ENCODE data around the gene OBSCN.

Gene OBSCN

DNA sequence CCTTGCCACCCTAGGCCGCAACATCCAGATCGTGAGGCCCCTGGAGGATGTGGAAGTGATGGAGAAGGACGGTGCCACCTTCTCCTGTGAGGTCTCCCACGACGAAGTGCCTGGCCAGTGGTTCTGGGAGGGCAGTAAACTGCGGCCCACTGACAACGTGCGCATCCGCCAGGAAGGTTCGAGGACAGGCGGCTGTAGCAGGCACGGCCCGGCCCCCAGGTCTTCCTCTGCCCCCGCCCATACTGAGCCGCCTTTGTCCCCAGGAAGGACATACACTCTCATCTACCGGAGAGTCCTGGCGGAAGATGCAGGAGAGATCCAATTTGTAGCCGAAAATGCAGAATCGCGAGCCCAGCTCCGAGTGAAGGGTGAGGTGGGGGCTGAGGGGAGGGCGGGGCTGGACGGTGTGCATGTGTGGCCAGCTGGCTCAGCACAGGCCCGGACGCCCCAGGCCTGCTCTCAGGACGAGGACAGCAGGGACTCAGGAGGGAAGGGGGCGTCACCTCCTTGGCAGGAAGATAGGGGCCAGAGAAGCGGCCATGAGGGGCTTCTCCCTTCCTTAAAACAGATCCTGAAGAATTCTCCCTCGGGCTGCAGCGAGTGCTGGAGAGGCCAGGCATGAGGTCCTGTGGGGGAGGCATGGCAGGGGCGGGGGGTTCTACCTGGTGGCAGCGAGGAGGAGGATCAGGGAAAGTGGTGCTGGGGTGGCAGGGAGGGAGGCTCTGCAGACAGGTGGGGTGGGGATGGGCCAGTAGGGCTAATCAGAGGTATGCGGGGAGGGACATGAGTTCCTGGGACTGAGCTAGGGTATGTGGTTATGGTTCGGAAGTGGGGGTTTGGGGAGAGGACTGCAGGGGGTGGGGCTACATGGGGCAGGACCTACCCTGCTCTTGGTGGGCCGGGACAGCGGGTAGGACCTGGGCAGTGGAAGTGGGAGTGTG lies 69.9 kb downstream of the OBSCN start:
- DNase-seq (ENCODE audit: low read depth): no peak

DNA sequence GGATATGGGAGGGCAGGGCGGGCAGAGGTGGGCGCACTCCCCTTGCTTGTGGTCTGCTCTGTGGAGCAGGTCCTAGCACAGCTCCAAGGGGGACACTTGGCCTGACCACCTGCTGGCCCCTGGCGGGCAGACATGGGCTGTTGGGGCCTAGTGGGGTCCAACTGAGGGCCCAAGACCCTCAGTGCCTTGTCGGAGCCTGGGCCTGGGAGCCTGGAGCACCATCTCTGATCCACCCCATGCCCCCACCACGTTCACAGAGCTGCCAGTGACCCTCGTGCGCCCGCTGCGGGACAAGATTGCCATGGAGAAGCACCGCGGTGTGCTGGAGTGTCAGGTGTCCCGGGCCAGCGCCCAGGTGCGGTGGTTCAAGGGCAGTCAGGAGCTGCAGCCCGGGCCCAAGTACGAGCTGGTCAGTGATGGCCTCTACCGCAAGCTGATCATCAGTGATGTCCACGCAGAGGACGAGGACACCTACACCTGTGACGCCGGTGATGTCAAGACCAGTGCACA lies 70.6 kb downstream of the OBSCN start:
- no peak for DNase-seq (ENCODE audit: low read depth)

DNA sequence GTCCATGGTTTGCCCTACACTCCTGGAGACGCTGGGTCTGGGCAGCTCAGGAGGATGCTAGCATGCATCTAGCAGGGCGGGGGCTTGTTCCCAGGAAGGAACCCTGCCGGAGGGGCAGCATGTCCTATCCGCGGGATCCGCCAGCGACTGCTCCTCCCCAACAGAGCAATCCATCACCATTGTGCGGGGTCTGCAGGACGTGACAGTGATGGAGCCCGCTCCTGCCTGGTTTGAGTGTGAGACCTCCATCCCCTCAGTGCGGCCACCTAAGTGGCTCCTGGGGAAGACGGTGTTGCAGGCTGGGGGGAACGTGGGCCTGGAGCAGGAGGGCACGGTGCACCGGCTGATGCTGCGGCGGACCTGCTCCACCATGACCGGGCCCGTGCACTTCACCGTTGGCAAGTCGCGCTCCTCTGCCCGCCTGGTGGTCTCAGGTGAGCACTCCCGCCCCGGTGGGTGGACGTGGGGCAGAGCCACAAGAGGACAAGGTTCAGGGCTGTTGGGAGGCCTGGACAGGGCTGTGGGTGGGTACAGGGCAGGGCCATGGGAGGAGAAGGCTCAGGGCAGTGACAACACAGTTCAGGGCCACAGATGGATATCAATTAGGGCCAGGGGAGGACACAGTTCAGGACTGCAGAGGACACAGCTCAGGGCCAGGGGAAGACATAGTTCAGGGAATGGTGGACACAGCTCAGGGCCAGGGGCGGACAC lies 71.3 kb downstream of the OBSCN start:
- no peak for DNase-seq (ENCODE audit: low read depth)

DNA sequence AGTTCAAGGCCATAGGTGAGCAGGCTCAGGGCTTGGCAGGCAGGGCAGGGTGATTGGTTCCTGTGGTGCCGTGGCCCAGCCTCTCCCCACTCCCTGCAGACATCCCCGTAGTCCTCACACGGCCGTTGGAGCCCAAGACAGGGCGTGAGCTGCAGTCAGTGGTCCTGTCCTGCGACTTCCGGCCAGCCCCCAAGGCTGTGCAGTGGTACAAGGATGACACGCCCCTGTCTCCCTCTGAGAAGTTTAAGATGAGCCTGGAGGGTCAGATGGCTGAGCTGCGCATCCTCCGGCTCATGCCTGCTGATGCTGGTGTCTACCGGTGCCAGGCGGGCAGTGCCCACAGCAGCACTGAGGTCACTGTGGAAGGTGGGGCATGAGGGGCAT lies 71.9 kb downstream of the OBSCN start:
- DNase-seq (ENCODE audit: low read depth): no peak

DNA sequence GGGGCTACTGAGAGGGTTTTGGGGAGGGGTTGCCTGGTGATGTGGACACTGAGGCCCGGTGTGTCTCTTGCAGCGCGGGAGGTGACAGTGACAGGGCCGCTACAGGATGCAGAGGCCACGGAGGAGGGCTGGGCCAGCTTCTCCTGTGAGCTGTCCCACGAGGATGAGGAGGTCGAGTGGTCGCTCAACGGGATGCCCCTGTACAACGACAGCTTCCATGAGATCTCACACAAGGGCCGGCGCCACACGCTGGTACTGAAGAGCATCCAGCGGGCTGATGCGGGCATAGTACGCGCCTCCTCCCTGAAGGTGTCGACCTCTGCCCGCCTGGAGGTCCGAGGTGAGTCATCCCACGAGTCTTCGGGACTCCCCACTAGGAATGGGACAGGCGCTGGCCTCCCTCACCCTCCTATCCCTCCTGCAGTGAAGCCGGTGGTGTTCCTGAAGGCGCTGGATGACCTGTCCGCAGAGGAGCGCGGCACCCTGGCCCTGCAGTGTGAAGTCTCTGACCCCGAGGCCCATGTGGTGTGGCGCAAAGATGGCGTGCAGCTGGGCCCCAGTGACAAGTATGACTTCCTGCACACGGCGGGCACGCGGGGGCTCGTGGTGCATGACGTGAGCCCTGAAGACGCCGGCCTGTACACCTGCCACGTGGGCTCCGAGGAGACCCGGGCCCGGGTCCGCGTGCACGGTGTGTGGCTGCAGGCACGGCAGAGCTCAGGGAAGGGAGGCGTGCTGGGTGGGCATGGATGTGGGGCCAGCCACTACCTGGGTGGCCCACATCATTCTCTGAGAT lies 72.5 kb downstream of the OBSCN start:
- DNase-seq (ENCODE audit: low read depth): no peak

DNA sequence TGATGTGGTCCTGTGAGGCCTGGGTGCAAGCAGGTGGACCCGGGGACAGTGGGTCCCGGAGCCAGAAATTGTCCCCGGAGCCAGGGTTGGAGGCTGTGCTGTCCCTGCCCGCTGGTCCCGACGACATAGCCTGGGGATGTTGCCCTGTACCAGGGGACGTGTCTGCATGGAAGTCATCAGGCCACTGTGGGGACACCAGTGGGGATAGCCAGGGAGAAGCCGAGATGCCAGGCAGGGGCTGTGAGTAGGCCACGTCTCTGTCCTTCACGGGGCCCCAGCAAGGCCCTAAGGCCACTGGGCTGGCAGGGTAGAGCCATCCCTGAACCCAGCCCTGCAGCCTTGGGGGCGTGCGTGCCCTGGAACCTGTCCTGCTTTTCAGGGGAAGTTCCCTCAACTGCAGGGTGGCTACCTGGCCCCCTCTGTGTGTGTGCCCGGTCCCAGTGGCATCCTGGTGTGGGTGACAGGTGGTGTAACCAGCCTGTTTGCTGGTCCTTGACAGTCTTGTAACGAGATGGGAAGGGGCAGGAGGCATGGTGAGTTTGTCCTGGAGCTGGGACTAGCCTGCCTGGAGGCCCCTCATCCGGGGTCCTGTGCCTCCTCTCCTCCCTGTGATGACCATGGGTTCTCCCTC lies 73.2 kb downstream of the OBSCN start:
- no peak for DNase-seq (ENCODE audit: low read depth)

DNA sequence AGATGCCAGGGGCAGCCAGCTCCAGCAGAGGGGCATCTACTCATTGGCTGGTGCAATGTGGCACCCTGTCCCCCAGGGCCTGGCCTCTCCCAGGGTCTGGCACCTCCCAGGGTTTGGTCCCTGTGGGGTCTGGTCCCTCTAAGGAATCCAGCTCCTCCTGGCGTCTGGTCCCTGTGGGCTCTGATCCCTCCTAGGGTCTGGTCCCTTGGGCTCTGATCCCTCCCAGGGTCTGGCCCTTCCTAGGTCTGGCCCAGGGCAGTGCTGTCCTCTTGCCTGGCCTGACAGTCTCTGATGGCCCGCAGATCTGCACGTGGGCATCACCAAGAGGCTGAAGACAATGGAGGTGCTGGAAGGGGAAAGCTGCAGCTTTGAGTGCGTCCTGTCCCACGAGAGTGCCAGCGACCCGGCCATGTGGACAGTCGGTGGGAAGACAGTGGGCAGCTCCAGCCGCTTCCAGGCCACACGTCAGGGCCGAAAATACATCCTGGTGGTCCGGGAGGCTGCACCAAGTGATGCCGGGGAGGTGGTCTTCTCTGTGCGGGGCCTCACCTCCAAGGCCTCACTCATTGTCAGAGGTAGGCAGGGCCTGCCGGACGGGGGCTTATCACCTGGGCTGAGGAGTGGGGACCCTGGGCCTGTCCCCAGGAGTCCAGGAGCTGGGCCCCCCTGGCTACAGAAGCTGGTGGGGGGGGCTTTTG lies 73.9 kb downstream of the OBSCN start:
- no peak for DNase-seq (ENCODE audit: low read depth)

DNA sequence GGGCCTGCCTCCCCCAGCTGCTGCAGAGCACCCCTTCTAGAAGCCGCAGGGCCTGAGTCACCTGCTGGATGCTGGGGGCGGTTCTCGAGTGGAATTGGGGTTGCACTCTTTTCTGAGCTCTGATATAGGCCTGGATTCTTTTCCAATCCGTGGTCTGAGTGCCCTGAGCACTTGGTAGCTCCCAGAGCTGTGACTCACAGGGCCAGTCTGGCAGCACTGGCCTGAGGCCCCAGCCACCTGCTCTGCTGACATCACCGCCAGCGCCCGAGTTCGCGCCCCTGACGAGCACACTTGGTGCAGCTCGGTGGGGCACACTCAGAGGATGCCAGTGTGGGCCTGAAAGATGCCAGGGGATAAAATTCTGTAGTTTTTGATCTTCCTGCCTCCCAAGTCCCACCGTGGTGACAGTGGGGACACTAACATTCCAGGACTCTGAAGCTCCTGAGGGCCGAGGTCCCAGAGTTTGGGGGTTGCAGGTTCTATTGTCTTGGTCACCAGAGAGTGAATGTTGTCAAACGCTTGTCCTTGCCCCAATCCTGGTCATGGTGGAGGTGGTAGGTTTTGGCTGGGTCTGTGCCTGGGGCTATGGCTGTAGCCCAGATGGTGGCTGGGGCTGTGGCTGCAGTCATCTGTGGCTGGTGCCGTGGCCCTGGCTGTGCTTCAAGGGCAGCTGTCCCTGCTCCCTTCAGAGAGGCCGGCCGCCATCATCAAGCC lies 74.6 kb downstream of the OBSCN start:
- no peak for DNase-seq (ENCODE audit: low read depth)

DNA sequence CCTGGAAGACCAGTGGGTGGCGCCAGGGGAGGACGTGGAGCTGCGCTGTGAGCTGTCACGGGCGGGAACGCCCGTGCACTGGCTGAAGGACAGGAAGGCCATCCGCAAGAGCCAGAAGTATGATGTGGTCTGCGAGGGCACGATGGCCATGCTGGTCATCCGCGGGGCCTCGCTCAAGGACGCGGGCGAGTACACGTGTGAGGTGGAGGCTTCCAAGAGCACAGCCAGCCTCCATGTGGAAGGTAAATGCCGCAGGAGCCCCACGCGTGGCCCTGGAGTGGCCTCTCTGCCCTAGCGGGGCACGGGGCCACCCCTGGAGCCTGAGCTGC lies 75.2 kb downstream of the OBSCN start:
- DNase-seq (ENCODE audit: low read depth): no peak

DNA sequence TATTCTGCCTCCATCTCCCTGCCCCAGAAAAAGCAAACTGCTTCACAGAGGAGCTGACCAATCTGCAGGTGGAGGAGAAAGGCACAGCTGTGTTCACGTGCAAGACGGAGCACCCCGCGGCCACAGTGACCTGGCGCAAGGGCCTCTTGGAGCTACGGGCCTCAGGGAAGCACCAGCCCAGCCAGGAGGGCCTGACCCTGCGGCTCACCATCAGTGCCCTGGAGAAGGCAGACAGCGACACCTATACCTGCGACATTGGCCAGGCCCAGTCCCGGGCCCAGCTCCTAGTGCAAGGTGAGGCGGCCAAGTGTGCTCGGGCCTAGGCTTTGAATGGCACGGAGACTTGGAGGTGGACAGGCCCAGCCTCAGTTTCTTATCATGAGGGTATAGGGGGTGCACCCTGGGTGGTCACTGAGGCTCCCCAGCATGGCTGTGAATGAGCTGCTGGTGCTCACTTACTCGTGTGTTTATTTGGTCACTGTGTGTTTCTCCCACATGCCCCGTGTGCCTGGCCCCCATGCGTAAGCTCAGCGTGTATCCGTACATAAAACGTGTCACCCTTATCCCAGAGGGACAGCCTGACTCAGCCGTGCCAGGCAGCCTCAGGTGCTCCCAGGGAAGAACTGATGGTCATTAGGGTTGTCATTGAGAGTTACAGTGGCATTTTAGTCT lies 75.8 kb downstream of the OBSCN start:
- no peak for DNase-seq (ENCODE audit: low read depth)

DNA sequence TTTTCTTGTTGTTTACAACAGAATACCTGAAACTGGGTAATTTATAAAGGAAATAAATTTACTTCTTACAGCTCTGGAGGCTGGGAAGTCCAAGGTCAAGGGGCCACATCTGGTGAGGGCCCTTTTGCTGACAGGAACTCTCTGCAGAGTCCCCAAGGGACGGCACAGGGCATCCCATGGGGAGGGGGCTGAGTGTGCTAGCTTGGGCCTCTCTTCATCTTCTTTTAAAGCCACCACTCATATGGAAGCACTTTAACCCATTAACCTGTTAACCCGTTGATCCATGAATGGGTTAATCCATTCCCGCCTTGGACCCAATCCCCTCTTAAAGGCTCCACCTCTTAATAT lies 76.3 kb downstream of the OBSCN start:
- DNase-seq (ENCODE audit: low read depth): no peak

DNA sequence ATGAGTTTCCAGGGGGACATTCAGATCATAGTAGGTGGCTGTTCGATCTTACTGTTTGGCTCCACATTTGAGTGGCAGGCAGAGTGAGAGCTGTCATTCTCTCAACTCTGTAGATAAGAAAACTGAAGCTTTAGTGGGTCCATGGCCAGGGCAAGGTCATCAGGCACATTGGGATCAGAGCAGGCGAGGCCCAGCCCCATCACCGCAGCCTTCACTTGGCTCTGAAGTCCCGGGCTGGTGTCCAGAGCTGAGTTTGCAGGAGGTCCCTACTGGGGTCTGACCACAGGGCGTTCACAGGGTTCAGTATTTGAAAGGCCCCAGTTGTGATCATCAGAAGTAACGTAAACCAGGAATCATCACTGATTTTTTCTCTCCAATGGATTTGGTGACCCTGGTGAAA lies 76.7 kb downstream of the OBSCN start:
- no peak for DNase-seq (ENCODE audit: low read depth)

DNA sequence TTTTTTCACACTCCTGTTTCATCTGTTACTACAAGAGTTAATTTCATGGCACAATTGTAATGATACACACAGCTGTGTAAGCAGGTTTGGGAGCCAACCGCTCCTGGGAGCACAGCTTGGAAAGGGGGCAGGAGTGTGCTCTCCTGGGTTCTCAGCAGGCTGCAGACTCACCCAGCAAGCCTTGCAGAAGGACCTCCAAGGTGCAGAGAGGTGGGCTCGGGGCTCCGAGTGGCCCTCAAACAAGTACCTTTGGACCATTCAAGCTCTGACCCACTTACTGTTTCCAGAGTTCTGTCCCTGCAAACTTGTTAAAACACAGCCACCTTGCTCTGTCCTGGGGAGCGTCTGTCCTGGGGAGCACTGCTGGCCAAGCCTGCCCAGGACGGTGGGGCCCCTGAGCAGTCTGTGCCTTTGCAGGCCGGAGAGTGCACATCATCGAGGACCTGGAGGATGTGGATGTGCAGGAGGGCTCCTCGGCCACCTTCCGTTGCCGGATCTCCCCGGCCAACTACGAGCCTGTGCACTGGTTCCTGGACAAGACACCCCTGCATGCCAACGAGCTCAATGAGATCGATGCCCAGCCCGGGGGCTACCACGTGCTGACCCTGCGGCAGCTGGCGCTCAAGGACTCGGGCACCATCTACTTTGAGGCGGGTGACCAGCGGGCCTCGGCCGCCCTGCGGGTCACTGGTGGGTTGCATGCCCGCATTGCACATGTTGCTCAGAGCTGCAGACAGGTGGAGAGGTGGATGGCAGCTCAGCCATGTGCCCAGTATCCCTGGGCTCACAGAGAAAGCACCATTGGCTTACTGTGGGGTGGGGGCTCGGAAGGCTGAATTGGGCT lies 78.0 kb downstream of the OBSCN start:
- DNase-seq (ENCODE audit: low read depth): no peak

DNA sequence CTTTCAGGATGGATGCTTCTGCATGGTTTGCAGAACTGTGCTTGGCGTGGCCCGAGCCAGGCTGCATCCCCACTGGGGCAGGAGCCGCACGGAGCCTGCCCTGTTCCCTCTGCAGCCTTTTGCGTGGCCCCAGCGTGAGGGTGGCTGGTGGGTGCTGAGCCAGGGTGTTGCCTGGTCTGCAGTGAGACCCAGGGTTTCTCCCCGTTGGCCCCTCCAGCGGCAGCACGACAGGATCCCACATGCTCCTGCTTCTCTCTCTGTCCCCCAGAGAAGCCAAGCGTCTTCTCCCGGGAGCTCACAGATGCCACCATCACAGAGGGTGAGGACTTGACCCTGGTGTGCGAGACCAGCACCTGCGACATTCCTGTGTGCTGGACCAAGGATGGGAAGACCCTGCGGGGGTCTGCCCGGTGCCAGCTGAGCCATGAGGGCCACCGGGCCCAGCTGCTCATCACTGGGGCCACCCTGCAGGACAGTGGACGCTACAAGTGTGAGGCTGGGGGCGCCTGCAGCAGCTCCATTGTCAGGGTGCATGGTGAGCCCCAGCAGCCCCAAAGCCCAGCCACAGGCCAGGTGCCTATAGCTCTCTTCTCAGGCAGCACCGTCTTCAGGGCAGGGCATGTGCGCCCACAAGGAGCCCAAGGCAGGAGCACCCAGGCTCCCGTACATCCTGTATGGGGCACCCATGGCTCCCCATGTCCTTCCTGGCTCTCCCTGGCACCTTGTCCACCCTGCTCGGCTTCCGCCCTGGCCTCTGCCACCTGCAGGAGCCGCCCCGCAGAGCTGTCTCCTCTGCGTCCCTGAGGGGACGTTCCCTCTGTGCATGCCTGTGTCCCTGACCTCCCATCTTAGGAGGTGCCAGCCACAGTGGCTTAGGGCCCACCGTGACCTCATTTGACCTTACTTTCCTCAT lies 78.9 kb downstream of the OBSCN start:
- no peak for DNase-seq (ENCODE audit: low read depth)

DNA sequence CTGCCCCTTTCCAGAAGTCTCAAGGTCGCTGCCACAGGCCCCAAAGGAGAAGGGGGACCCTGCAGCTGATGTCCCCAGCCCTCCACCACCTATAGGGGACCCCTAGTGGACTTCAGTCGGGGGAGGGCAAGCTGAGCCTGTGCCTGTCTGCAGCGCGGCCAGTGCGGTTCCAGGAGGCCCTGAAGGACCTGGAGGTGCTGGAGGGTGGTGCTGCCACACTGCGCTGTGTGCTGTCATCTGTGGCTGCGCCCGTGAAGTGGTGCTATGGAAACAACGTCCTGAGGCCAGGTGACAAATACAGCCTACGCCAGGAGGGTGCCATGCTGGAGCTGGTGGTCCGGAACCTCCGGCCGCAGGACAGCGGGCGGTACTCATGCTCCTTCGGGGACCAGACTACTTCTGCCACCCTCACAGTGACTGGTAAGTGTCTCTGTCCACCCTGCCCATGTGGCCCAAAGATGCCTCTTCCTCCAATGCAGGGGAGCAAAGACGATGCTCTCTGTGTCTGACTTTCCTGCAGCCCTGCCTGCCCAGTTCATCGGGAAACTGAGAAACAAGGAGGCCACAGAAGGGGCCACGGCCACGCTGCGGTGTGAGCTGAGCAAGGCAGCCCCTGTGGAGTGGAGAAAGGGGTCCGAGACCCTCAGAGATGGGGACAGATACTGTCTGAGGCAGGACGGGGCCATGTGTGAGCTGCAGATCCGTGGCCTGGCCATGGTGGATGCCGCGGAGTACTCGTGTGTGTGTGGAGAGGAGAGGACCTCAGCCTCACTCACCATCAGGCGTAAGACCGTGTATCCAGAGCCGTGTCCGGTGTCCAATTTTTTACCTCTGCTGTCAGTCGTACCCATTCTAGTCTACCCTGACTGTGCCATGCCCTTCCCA lies 79.9 kb downstream of the OBSCN start:
- no peak for DNase-seq (ENCODE audit: low read depth)

DNA sequence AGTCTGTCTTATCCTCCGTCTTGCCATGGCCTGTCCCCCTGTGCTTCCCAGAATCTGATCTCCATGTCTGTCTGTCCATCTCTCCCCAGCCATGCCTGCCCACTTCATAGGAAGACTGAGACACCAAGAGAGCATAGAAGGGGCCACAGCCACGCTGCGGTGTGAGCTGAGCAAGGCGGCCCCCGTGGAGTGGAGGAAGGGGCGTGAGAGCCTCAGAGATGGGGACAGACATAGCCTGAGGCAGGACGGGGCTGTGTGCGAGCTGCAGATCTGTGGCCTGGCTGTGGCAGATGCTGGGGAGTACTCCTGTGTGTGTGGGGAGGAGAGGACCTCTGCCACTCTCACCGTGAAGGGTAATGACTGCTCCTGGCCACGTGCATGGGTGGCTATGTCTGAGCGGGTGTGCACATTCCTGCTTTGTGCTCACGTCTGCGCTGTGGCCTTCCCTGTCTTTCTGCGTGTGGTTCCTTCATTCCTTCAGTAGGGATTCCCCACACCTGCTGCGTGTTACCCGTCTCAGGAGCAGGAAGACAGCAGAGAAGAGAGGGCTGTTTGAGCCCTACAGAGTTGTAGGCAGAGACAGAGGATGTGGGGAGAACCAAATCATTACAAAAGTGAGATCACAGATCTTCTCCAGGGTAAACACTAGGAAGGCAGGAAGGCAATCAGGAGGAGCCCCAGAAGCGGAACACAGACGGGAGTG lies 80.8 kb downstream of the OBSCN start:
- DNase-seq (ENCODE audit: low read depth): no peak

Data from activated gamma-delta T cell treated with anti-CD3 and anti-CD28 coated beads, Interleukin-2, amount 50 U/mL, for 16 hours (primary cell).